SK-N-SH (cell line): ENCODE results near the gene NPTX1. TPM values are rescaled to one million over a fixed set of nuclear protein-coding genes. Genes with fewer than 3 reads are reported as not detected.

ENCODE experiments used
- CTCF ChIA-PET: fragments of 300-600, 350-600 bp; formaldehyde crosslinking; extraction: SDS; loops from one replicate; lab custom pipeline; 2021; lab: Yijun Ruan, JAX
- POLR2A ChIA-PET: fragments of 350-600 bp; sonication (Branson Sonifier 250); formaldehyde crosslinking; extraction: SDS; loops from one replicate; lab custom pipeline; 2020; ENCODE audit warnings: antibody characterized with exemption, inconsistent platforms; lab: Yijun Ruan, JAX
- DNase-seq: peaks from one replicate; pipeline ENCODE4 v3.0.0; 2012
- H2AFZ ChIP-seq: fragments of 200-600 bp; sonication (generic); 2 replicates; pipeline ENCODE4 v1.8.1; 2016; ENCODE audit warnings: antibody characterized with exemption, mild to moderate bottlenecking, low read depth
- H3F3A ChIP-seq: fragments of 200-600 bp; sonication (generic); replicated peaks from 2 replicates; pipeline ENCODE3; 2016; ENCODE audit warnings: antibody characterized with exemption, mild to moderate bottlenecking; ENCODE audit not compliant: insufficient read depth
- H3K27ac ChIP-seq, 2 experiments: fragments of 200-500 bp in 1 of 2; fragments of 200-600 bp in 1 of 2; sonication (Bioruptor generic) in 1 of 2; sonication (generic), shearing (Covaris generic) in 1 of 2; 2 replicates each; pipeline versions ENCODE4 v1.5.1 to v1.6.1; 2014 to 2016; ENCODE audit warnings: low read depth in 2 of 2, inconsistent platforms in 1 of 2, low read length in 1 of 2, mild to moderate bottlenecking in 1 of 2, mixed read lengths in 1 of 2
- H3K27me3 ChIP-seq: fragments of 200-600 bp; sonication (generic), shearing (Covaris generic); 2 replicates; pipeline ENCODE4 v1.6.1; 2016; ENCODE audit warnings: mixed run types; ENCODE audit not compliant: insufficient read depth
- H3K36me3 ChIP-seq, 2 experiments: fragments of 200-500 bp in 1 of 2; fragments of 200-600 bp in 1 of 2; sonication (Bioruptor generic) in 1 of 2; sonication (generic) in 1 of 2; replicated peaks in 1 of 2; 2 replicates each; pipeline versions ENCODE3 to v1.5.1; 2014 to 2016; ENCODE audit warnings: low read length in 1 of 2, mild to moderate bottlenecking in 1 of 2; ENCODE audit not compliant: insufficient read depth in 2 of 2, control insufficient read depth in 1 of 2
- H3K4me1 ChIP-seq, 2 experiments: fragments of 200-500 bp in 1 of 2; fragments of 200-600 bp in 1 of 2; sonication (Bioruptor generic) in 1 of 2; sonication (generic), shearing (Covaris generic) in 1 of 2; 2 replicates each; pipeline versions ENCODE4 v1.5.1 to v1.6.1; 2014 to 2016; ENCODE audit warnings: low read depth in 1 of 2, low read length in 1 of 2, mixed run types in 1 of 2; ENCODE audit not compliant: insufficient read depth in 2 of 2, control insufficient read depth in 1 of 2
- H3K4me2 ChIP-seq: fragments of 200-600 bp; sonication (generic), shearing (Covaris generic); 2 replicates; pipeline ENCODE4 v1.6.1; 2017; ENCODE audit warnings: mixed run types
- H3K4me3 ChIP-seq, 2 experiments: fragments of 200-500 bp in 1 of 2; fragments of 200-600 bp in 1 of 2; sonication (Bioruptor generic) in 1 of 2; sonication (generic), shearing (Covaris generic) in 1 of 2; 2 replicates each; pipeline versions ENCODE4 v1.5.1 to v1.8.1; 2014 to 2016; ENCODE audit warnings: low read depth in 2 of 2, inconsistent platforms in 1 of 2, low read length in 1 of 2, mild to moderate bottlenecking in 1 of 2, mixed read lengths in 1 of 2, moderate library complexity in 1 of 2
- H3K79me2 ChIP-seq: fragments of 200-600 bp; sonication (generic); 2 replicates; pipeline ENCODE4 v1.8.1; 2017; ENCODE audit warnings: mild to moderate bottlenecking; ENCODE audit not compliant: insufficient read depth
- H3K9ac ChIP-seq: fragments of 200-600 bp; sonication (generic); 2 replicates; pipeline ENCODE4 v1.6.1; 2017; ENCODE audit warnings: mixed run types
- H3K9me2 ChIP-seq: fragments of 200-600 bp; sonication (generic); 2 replicates; pipeline ENCODE4 v1.6.1; 2017; ENCODE audit warnings: mixed run types
- H3K9me3 ChIP-seq: fragments of 200-600 bp; sonication (generic); 2 replicates; pipeline ENCODE4 v1.6.1; 2017; ENCODE audit warnings: mixed run types, mild to moderate bottlenecking, moderate library complexity
- H4K20me1 ChIP-seq: fragments of 200-600 bp; sonication (generic); 2 replicates; pipeline ENCODE4 v1.6.1; 2017; ENCODE audit warnings: mild to moderate bottlenecking, mixed run types; ENCODE audit not compliant: insufficient read depth
- EP300 ChIP-seq, 2 experiments: IDR thresholded peaks; 2 replicates each; pipeline versions ENCODE4 v1.4.0 to v1.6.1; 2012; ENCODE audit warnings: borderline replicate concordance in 1 of 2, low read depth in 1 of 2, low read length in 1 of 2
- EZH2phosphoT487 ChIP-seq: fragments of 200-600 bp; sonication (generic); IDR thresholded peaks from 2 replicates; pipeline ENCODE4 v1.6.1; 2017; ENCODE audit warnings: low read depth, mixed run types, mild to moderate bottlenecking, antibody characterized with exemption, moderate library complexity, borderline replicate concordance
- FOSL2 ChIP-seq: IDR thresholded peaks from 2 replicates; pipeline ENCODE4 v1.4.0; 2012; ENCODE audit warnings: low read depth, mild to moderate bottlenecking, moderate library complexity, borderline replicate concordance
- FOXJ3 ChIP-seq: sonication (generic); formaldehyde crosslinking; IDR thresholded peaks from 2 replicates; pipeline ENCODE4 v1.5.1; 2020; ENCODE audit warnings: mild to moderate bottlenecking, missing genetic modification reagents
- MAX ChIP-seq: IDR thresholded peaks from 2 replicates; pipeline ENCODE4 v1.4.0; 2012; ENCODE audit warnings: low read depth
- MEF2A ChIP-seq: IDR thresholded peaks from 2 replicates; pipeline ENCODE4 v1.4.0; 2012; ENCODE audit warnings: low read depth, borderline replicate concordance
- MXI1 ChIP-seq: IDR thresholded peaks from 2 replicates; pipeline ENCODE4 v1.6.1; 2012; ENCODE audit warnings: mild to moderate bottlenecking, low read depth, low read length, improper control_type of control experiment
- NRF1 ChIP-seq: IDR thresholded peaks from 2 replicates; pipeline ENCODE4 v1.6.1; 2012; ENCODE audit warnings: low read depth, mild to moderate bottlenecking, low read length
- RCOR1 ChIP-seq: fragments of 150-350 bp; IDR thresholded peaks from 2 replicates; pipeline ENCODE4 v1.6.1; 2017; ENCODE audit warnings: antibody characterized with exemption, low read length
- REST ChIP-seq: IDR thresholded peaks from 2 replicates; pipeline ENCODE4 v1.6.1; 2012; ENCODE audit warnings: mild to moderate bottlenecking, low read depth, low read length, moderate library complexity
- TCF12 ChIP-seq: IDR thresholded peaks from 2 replicates; pipeline ENCODE4 v1.4.0; 2012
- TEAD4 ChIP-seq: IDR thresholded peaks from 2 replicates; pipeline ENCODE4 v1.4.0; 2012; ENCODE audit warnings: mild to moderate bottlenecking, borderline replicate concordance; ENCODE audit not compliant: insufficient read depth
- USF1 ChIP-seq: IDR thresholded peaks from 2 replicates; pipeline ENCODE4 v1.4.0; 2012; ENCODE audit warnings: low read depth, borderline replicate concordance
- USF2 ChIP-seq: fragments of 150-350 bp; IDR thresholded peaks from 2 replicates; pipeline ENCODE4 v1.6.1; 2017; ENCODE audit warnings: antibody characterized with exemption, low read length, low read depth, borderline replicate concordance
- ZBTB33 ChIP-seq: IDR thresholded peaks from 2 replicates; pipeline ENCODE4 v1.4.0; 2012; ENCODE audit warnings: low read depth, borderline replicate concordance
- WGBS: methylation state at CpG from one replicate; pipeline ENCODE4 v1.1.6; 2017; ENCODE audit warnings: low lambda C conversion rate; 5-methylcytosine and 5-hydroxymethylcytosine counted together
- polyA plus RNA-seq, 3 experiments: library from polyadenylated mRNA; depleted of rRNA; stranded (reverse); fragments of >200 nt; gene quantifications; 2 replicates each; pipeline ENCODE4 v1.2.3, GENCODE V29; 2012

NPTX1 gene
- polyA plus RNA-seq, 1 of the 3 experiments (the other 2 are of a cell fraction): 0.05 TPM

- H2AFZ ChIP-seq: no peak overlapping the region
- ChIA-PET CTCF (interaction anchor here (0.6 to 1.6 kb wide), 4 partner anchors 10 to 537 kb away, joined by 3 to 5 read pairs (median 3); no protein-coding TSS in a partner anchor), POLR2A (interaction anchor here (1.4 to 1.5 kb wide), 2 partner anchors 10 to 18 kb away, joined by 3 to 9 read pairs; no protein-coding TSS in a partner anchor)
- no peak overlapping the region for H3K4me3 ChIP-seq
- no peaks in the 10 kb centered on the region for H3K36me3 ChIP-seq
- DNase-seq: peak; percentile 81
- no peak overlapping the region for H3K9ac ChIP-seq
- no peaks in the 10 kb centered on the region for H3K9me3 ChIP-seq
- no peaks in the 10 kb centered on the region for H3F3A ChIP-seq
- H4K20me1 ChIP-seq: peaks cover 17% of the 10 kb centered on the region; the same call in 1 of the 2 replicates
- no peaks in the 10 kb centered on the region for H3K79me2 ChIP-seq
- WGBS: 89% methylated on average over 3 of the region's 6 CpGs
- H3K4me1 ChIP-seq: peaks cover 0 to 10% of the 10 kb centered on the region in 2 experiments; a peak in 1 of 4 replicates
- H3K27me3 ChIP-seq: no peaks in the 10 kb centered on the region
- H3K27ac ChIP-seq: no peak overlapping the region
- no peaks in the 10 kb centered on the region for H3K9me2 ChIP-seq
- H3K4me2 ChIP-seq: no peak overlapping the region
- TF ChIP-seq RCOR1 (no peak), FOSL2 (no peak), USF2 (no peak), TEAD4 (no peak), ZBTB33 (no peak), USF1 (no peak), EZH2phosphoT487 (no peak), MAX (no peak), MXI1 (no peak), NRF1 (no peak), EP300 (IDR thresholded peaks at IDR 0.05; ENCODE audit: borderline replicate concordance in 1 of 2, low read depth in 1 of 2, low read length in 1 of 2) (no peak), REST (no peak), FOXJ3 (CRISPR knock-in tag) (no peak), TCF12 (no peak), MEF2A (no peak)
These were observed 31.8 kb downstream of the NPTX1 start for GRCh38 chr17:80444644-80444979.
